ENCODE measurements around the gene MAPK12.
A peak's percentile ranks its signal among the peaks of the same experiment; 100 is the strongest.

Gene MAPK12

GRCh38 chr22:50255099-50255498 lies 6.4 kb downstream of the MAPK12 start:
- Histone ChIP-seq H3K4me1 (peaks cover 4% of the 10 kb centered on the region; the same call in 1 of the 2 replicates), H3K9me3 (no peaks in the 10 kb centered on the region), H3K36me3 (peaks cover 36% of the 10 kb centered on the region), H3K27me3 (no peaks in the 10 kb centered on the region), H3K4me3 (ENCODE audit: low read depth, low read length) (no peak overlapping the region)
- TF ChIP-seq CTCF (IDR thresholded peaks at IDR 0.05; ENCODE audit: low read depth, low read length): no peak
- DNase-seq: no peak

GRCh38 chr22:50253941-50254340 lies 7.5 kb downstream of the MAPK12 start:
- Histone ChIP-seq H3K9me3 (no peaks in the 10 kb centered on the region), H3K4me1 (peaks cover 5% of the 10 kb centered on the region; the same call in 1 of the 2 replicates), H3K4me3 (ENCODE audit: low read depth, low read length) (no peak overlapping the region), H3K27me3 (no peaks in the 10 kb centered on the region), H3K36me3 (peaks cover 36% of the 10 kb centered on the region)
- no peak for TF ChIP-seq CTCF (IDR thresholded peaks at IDR 0.05; ENCODE audit: low read depth, low read length)
- no peak for DNase-seq

- Histone ChIP-seq H3K36me3 (peaks cover 32% of the 10 kb centered on the region), H3K9me3 (no peaks in the 10 kb centered on the region), H3K4me1 (peaks cover 9% of the 10 kb centered on the region), H3K4me3 (ENCODE audit: low read depth, low read length) (no peak overlapping the region), H3K27me3 (no peaks in the 10 kb centered on the region)
- TF ChIP-seq CTCF (IDR thresholded peaks at IDR 0.05; ENCODE audit: low read depth, low read length): no peak
- no peak for DNase-seq
Observed at GRCh38 chr22:50253046-50253915, 8.2 kb downstream of the MAPK12 start.

GRCh38 chr22:50252082-50253045 lies 9.1 kb downstream of the MAPK12 start:
- DNase-seq: peak; percentile 86
- Histone ChIP-seq H3K4me3 (ENCODE audit: low read depth, low read length) (peak overlapping the region; percentile 70), H3K27me3 (no peaks in the 10 kb centered on the region), H3K9me3 (no peaks in the 10 kb centered on the region), H3K36me3 (peaks cover 27% of the 10 kb centered on the region), H3K4me1 (peaks cover 18% of the 10 kb centered on the region)
- TF ChIP-seq CTCF (IDR thresholded peaks at IDR 0.05; ENCODE audit: low read depth, low read length): peak; percentile 83

GRCh38 chr22:50251477-50252081 lies 9.9 kb downstream of the MAPK12 start:
- no peak for TF ChIP-seq CTCF (IDR thresholded peaks at IDR 0.05; ENCODE audit: low read depth, low read length)
- DNase-seq: no peak
- Histone ChIP-seq H3K4me1 (peaks cover 19% of the 10 kb centered on the region), H3K9me3 (no peaks in the 10 kb centered on the region), H3K36me3 (peaks cover 24% of the 10 kb centered on the region), H3K4me3 (ENCODE audit: low read depth, low read length) (peak overlapping the region; percentile 70), H3K27me3 (no peaks in the 10 kb centered on the region)
